GM18499 (cell line): ENCODE data around the gene CBR4.
"Not testable (repeated sequence)": the region's sequence is repeated elsewhere in the genome, so short reads cannot be mapped to it uniquely, and the experiment has no call there.

Source experiments
- ATAC-seq: cut with Tn5 transposase; IDR thresholded peaks from one replicate; pipeline ENCODE4 v1.9.1; 2021; ENCODE audit warnings: moderate number of reproducible peaks; ENCODE audit not compliant: insufficient read depth, unreplicated experiment

CBR4 gene

GRCh38 chr4:169035871-169036620 lies 26.0 kb upstream of the CBR4 start:
- ATAC-seq = not testable (repeated sequence)

DNA sequence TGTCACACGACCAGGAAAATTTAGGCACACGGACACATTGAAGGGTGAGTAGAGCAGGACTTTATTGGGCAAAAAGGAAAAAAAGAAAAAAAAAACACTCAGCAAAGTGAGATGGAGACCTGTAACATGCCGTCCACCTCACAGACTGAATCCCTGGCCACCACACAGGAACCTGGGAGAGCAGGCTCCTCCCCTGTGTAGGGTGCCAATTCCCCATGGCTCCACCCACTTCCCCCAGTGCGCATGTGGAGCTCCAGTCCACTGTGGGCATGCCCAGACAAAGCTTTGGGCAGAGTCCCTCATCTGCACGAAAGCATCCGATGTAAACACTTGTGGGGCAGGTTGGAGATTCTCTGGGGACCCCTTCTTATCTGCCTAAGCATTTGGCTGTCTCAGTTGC lies 23.6 kb upstream of the CBR4 start:
- no peak for ATAC-seq

- ATAC-seq = no peak
Measured at GRCh38 chr4:169032883-169033645, 23.0 kb upstream of the CBR4 start.

DNA sequence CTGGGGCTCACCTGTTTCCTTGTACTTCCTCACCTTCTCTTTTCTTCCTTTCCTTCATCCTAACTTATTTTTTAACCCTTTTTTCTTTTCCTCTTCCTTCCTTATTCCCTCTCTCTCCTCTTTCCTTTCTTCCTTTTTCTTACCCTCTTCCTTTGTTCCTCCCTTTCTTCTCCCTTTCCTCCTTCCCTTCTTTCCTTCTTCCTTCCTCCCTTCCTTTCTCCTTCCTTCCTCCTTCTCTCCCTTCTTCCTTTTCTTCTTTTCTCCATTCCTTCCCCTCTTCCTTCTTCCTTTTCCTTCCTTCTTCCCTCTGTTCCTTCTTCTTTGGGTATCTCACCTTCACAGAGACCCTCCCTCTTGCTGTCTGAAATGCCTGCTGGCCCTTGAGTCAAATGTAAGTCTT lies 22.1 kb upstream of the CBR4 start:
- no peak for ATAC-seq

DNA sequence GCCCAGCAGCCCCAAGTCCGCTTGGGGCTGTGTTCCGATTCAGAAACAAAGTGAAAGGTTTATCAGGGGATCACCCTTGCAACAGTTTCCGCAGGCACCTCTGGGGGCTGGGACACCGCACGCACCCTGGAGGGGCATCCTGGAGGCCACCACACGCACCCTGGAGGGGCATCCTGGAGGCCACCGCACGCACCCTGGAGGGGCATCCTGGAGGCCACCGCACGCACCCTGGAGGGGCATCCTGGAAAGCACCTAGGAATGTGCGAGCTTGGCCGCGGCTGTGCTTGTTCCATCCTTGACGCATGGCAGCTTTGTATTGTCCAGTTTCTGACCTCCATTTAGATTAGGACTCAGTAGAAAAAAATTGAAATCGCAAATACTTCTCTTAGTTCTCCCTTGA lies 21.3 kb upstream of the CBR4 start:
- no peak for ATAC-seq

DNA sequence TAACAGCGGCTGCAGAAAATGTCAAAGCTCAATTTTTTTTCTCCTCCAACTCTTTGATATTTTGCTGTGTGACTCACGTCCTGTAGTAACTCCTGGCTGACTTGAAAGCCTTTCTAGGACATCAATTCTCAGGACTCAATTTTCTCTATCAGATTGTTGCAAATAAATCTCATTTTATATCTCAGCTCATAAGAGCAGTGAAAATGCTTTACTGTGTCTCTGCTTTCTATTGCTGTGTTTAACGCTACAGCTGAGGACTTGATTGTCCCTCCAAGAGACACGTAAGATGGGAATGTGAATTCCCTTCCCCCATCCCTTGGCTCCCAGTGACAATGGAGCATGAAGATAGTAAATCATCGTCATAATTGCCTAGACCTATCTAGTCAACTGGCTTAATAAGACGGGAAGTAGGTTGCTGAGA lies 20.5 kb upstream of the CBR4 start:
- ATAC-seq = no peak

GRCh38 chr4:169029947-169030346 lies 19.9 kb upstream of the CBR4 start:
- ATAC-seq = no peak

- ATAC-seq = no peak
Measured at GRCh38 chr4:169027663-169028062, 17.6 kb upstream of the CBR4 start.

GRCh38 chr4:169025184-169025583 lies 15.1 kb upstream of the CBR4 start:
- ATAC-seq = no peak

DNA sequence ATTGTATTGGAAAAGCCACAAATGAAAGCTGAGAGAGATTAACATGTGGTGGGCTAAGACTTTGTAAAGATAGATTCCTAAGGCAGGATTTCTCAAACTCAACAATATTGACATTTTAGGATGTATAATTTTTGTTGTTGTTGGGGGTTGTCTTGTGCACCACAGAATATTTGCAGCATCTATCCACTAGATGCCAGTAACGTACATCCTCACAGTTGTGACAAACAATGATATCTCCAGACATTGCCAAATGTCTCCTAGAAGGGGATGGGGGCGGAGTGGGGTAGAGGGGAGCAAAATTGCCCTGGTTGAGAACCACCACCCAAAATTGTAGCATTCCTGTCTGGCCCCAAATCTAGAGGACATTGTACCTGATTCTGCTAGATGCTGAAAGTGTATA lies 14.7 kb upstream of the CBR4 start:
- peak; percentile 76 for ATAC-seq

DNA sequence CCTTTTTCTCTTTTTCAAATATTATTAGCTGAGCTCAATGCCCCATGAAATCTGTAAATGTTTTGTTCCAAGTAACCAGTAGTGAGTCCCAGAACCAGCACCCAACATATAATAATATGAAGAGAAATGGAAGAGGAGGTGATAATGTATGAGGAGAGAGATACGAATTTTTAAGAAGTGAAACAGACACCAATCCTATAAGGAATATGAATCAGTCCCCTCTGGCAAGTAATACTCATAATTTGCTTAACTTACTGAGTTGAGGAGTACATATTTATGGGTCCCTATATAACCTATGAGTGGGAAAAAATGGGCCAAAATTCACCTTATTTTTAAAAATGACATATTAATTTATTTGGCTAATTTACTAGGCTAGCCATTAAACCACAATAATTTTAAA lies 8.4 kb upstream of the CBR4 start:
- ATAC-seq = no peak

- ATAC-seq = no peak
Measured at GRCh38 chr4:169017971-169018370, 7.9 kb upstream of the CBR4 start.

DNA sequence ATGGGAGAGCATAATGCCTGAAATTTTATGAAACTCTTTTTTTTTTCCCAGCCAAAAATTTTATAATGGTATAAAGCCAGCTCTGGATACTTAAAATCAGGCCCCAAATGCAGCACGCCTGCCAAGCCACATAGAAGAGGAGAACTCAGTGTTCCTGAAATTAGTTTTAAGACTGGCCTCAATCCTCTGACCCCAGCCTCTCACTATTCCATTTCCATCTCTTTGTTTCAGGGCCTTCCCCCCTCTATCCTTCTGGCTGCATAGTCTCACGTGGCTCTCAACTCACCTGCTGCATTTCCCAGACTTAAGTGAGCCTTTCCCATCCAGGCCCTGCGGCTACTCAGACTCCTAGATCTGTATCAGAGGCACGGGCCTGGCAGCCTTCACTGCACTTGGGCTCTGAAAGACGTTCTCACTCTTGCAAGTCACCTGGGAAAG lies 5.2 kb upstream of the CBR4 start:
- no peak for ATAC-seq

GRCh38 chr4:169014586-169014985 lies 4.5 kb upstream of the CBR4 start:
- ATAC-seq = no peak

DNA sequence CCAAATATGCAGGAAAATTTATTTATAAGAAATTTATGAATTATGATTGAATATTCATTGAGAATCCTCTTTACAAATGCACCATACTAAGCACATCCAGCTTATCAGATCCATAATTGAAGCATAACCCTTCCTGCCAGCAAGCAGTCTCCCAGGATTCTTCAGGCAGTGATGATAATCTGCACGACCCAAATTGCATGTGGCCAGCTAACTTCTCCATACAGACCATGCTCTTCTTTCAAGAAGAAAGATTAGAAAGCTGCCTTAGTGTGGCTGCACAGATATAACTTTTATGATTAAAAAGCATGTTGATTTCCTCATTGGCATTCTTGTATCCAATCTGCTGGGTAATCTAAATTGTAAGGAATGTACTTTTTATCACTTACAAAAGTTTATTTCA lies 3.3 kb upstream of the CBR4 start:
- ATAC-seq = no peak

GRCh38 chr4:169012049-169012448 lies 2.0 kb upstream of the CBR4 start:
- ATAC-seq = no peak

DNA sequence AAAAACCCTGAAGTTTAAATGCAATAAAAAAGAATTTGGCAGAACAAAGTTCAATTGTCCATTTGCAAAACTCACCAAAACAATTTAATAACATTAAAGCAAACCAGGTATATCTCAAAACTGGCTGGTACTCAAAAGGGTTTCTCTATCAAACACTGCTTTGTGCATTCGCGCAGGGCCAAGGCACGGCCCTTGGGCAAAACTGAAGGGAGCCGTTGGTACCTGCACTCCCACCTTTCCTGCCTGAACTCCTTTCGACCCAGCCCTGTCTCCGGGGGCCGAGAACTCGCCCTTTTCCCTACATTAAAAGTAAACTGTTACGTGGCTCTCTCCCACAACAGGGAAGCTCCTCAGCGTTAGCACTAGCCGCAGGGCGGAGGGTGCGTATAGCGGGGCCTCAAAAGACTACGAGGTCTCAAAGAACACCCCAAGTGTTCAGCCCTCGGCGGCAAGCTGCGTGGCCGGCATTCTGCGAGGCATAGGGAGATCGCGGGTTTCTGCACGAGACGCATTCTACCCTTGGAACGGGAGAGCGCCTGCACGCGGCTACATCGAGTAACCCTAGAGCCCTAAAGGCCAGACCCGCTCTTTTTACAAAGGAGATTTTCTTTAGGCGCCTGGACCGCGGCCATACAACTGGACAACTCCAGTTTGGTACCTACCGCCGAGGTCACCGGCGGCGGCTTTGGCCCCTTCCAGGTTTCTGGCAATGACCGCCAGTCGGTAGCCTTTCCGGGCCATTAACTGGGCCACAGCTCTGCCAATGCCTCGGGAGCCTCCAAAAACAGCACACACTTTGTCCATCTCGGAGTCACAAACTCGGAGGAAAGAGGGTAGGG lies 550 bp downstream of the CBR4 start:
- peak; percentile 31 for ATAC-seq

DNA sequence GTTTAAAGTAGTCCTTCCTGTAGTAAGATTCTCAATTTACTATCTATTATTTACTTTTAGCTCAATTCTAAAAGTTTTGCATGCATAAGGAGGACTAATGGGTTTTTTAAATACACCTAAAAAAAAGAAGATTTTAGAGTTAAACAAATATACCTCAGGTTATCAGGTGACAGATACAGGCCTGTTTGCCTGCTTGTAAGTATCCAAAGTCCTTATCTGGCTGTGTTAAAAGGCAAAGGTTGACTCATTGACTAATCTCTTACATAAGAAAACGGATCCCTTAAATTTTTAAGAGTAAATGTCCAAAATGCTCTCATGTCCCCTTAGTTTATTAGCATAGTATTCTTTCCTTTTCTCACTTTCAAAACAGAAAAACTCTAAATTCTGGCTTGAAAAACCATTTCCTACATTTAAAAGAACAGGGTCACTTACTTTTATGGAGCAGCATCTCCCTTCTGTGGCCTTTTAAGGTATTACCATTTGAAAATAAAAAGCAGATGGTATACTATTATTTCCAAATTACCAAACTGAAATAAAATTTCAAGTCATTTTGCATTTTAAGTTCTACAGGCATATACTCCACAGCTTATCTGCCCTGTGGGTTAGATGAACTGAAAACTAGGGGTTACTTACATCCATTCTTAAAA lies 4.5 kb downstream of the CBR4 start:
- no peak for ATAC-seq

GRCh38 chr4:169000315-169000714 lies 9.7 kb downstream of the CBR4 start:
- ATAC-seq = no peak

DNA sequence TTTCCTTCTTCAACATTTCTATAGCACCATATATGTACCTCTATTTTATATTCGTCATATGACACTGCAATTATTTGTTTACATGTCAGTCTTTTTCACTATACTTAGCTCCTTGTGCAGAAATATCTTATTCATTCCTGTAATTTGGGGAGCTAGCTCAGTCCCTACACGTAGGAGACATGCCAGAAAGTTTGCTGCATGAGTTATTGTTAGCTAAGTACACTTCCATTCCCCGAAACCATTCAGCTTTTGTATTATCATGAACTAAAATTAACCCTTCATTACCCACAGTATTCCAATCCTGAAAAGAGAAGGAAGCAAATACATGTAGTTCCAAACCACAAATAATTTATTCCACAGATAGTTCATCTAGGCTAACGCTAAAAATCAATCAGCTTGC lies 10.2 kb downstream of the CBR4 start:
- ATAC-seq = no peak
